HG02852 (cell line): ENCODE measurements around the gene IGF2BP1.
"Not testable (repeated sequence)": the region's sequence is repeated elsewhere in the genome, so short reads cannot be mapped to it uniquely, and the experiment has no call there.

Experiments used
- ATAC-seq: cut with Tn5 transposase; IDR thresholded peaks from one replicate; pipeline ENCODE4 v1.9.1; 2021; ENCODE audit warnings: mild to moderate bottlenecking, moderate library complexity; ENCODE audit not compliant: unreplicated experiment

IGF2BP1 gene

GRCh38 chr17:49049265-49049664, 52.1 kb downstream of the IGF2BP1 start:
- ATAC-seq = no peak

GRCh38 chr17:49050611-49051010, 53.4 kb downstream of the IGF2BP1 start:
- no peak for ATAC-seq

- no peak for ATAC-seq
Measured at GRCh38 chr17:49051269-49051668, 54.1 kb downstream of the IGF2BP1 start.

GRCh38 chr17:49053171-49053829, 56.1 kb downstream of the IGF2BP1 start:
- no peak for ATAC-seq

GRCh38 chr17:49054342-49055092, 57.3 kb downstream of the IGF2BP1 start:
- no peak for ATAC-seq

GRCh38 chr17:49055181-49055927, 58.2 kb downstream of the IGF2BP1 start:
- ATAC-seq = no peak

GRCh38 chr17:49061524-49061943, 64.3 kb downstream of the IGF2BP1 start:
- ATAC-seq = no peak

- ATAC-seq = no peak
Measured at GRCh38 chr17:49063652-49064051, 66.5 kb downstream of the IGF2BP1 start.

GRCh38 chr17:49067163-49067562, 70.0 kb downstream of the IGF2BP1 start:
- ATAC-seq = no peak

GRCh38 chr17:49069585-49070273, 72.5 kb downstream of the IGF2BP1 start:
- no peak for ATAC-seq

GRCh38 chr17:49071106-49071505, 73.9 kb downstream of the IGF2BP1 start:
- ATAC-seq = no peak

GRCh38 chr17:49074851-49075540, 77.8 kb downstream of the IGF2BP1 start:
- no peak for ATAC-seq

GRCh38 chr17:49076573-49077384, 79.6 kb downstream of the IGF2BP1 start:
- no peak for ATAC-seq

- ATAC-seq = no peak
Measured at GRCh38 chr17:49078248-49078647, 81.1 kb downstream of the IGF2BP1 start.

GRCh38 chr17:49079840-49080663, 82.9 kb downstream of the IGF2BP1 start:
- no peak for ATAC-seq

- ATAC-seq = no peak
Measured at GRCh38 chr17:49082231-49082630, 85.0 kb downstream of the IGF2BP1 start.

- ATAC-seq = not testable (repeated sequence)
Measured at GRCh38 chr17:49085046-49085445, 87.9 kb downstream of the IGF2BP1 start.

GRCh38 chr17:49085565-49086315, 88.6 kb downstream of the IGF2BP1 start:
- ATAC-seq = no peak
